Measurements from ENCODE around the gene IL27RA.
A peak's percentile ranks its signal among the peaks of the same experiment; 100 is the strongest.

Gene IL27RA

DNA sequence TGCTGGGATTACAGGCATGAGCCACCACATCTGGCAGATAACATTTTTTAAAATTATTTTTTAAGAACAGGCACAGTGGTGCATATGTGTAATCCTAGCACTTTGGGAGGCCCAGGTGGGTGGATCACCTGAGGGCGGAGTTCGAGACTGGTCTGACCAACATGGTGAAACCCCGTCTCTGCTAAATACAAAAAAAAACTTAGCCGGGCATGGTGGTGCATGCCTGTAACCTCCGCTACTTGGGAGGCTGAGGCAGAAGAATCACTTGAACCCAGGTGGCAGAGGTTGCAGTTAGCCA is 30.9 kb downstream of the IL27RA start:
- Histone ChIP-seq H3K36me3 (no peaks in the 10 kb centered on the region), H3K27me3 (no peaks in the 10 kb centered on the region), H3K9me3 (no peaks in the 10 kb centered on the region), H3K4me3 (ENCODE audit: low read depth, low read length) (no peak overlapping the region), H3K4me1 (no peaks in the 10 kb centered on the region)
- DNase-seq: no peak
- TF ChIP-seq, protein P1, sequence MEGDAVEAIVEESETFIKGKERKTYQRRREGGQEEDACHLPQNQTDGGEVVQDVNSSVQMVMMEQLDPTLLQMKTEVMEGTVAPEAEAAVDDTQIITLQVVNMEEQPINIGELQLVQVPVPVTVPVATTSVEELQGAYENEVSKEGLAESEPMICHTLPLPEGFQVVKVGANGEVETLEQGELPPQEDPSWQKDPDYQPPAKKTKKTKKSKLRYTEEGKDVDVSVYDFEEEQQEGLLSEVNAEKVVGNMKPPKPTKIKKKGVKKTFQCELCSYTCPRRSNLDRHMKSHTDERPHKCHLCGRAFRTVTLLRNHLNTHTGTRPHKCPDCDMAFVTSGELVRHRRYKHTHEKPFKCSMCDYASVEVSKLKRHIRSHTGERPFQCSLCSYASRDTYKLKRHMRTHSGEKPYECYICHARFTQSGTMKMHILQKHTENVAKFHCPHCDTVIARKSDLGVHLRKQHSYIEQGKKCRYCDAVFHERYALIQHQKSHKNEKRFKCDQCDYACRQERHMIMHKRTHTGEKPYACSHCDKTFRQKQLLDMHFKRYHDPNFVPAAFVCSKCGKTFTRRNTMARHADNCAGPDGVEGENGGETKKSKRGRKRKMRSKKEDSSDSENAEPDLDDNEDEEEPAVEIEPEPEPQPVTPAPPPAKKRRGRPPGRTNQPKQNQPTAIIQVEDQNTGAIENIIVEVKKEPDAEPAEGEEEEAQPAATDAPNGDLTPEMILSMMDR (IDR thresholded peaks at IDR 0.05; ENCODE audit: low read depth, low read length): no peak

DNA sequence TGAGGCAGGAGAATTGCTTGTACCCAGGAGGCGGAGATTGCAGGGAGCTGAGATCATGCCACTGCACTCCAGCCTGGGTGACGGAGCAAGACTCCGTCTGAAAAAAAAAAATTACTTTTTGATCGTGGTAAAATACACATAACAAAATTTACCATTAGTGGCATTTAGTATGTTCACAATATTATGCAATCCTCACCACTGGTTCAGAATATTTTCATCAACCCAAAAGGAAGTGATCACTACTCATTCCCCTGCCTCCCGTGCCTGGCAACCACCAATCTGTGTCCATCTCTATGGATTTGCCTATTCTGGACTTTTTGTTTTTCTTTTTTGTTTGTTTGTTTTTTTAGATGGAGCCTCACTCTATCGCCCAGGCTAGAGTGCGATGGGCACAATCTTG is 31.5 kb downstream of the IL27RA start:
- no peaks in the 10 kb centered on the region for H3K27me3 ChIP-seq
- H3K36me3 ChIP-seq: no peaks in the 10 kb centered on the region
- no peak overlapping the region for H3K4me3 ChIP-seq (ENCODE audit: low read depth, low read length)
- TF ChIP-seq, protein P1 (IDR thresholded peaks at IDR 0.05; ENCODE audit: low read depth, low read length): no peak
- DNase-seq: no peak
- no peaks in the 10 kb centered on the region for H3K4me1 ChIP-seq
- H3K9me3 ChIP-seq: no peaks in the 10 kb centered on the region

DNA sequence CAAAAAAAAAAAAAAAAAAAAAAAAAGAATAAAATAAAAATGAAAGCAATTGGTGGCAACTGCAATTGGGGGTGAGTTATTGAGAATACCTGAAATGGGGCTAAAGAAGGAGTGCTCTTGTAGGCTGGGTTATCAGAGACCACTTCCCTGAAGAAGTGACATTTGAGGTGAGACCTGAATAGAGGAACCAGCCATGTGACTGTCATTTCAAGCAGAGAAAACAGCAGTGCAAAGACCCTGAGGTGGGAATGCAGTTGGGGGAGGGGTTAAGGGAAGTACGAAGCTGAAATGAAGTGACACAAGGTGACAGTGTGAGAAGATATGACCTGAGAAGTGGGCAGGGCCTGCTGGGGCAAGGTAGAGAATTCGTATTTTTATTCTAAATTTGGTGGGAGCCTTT is 34.6 kb downstream of the IL27RA start:
- DNase-seq: no peak
- TF ChIP-seq, protein P1 (IDR thresholded peaks at IDR 0.05; ENCODE audit: low read depth, low read length): no peak
- no peaks in the 10 kb centered on the region for H3K4me1 ChIP-seq
- no peaks in the 10 kb centered on the region for H3K36me3 ChIP-seq
- H3K4me3 ChIP-seq (ENCODE audit: low read depth, low read length): no peak overlapping the region
- no peaks in the 10 kb centered on the region for H3K9me3 ChIP-seq
- no peaks in the 10 kb centered on the region for H3K27me3 ChIP-seq

DNA sequence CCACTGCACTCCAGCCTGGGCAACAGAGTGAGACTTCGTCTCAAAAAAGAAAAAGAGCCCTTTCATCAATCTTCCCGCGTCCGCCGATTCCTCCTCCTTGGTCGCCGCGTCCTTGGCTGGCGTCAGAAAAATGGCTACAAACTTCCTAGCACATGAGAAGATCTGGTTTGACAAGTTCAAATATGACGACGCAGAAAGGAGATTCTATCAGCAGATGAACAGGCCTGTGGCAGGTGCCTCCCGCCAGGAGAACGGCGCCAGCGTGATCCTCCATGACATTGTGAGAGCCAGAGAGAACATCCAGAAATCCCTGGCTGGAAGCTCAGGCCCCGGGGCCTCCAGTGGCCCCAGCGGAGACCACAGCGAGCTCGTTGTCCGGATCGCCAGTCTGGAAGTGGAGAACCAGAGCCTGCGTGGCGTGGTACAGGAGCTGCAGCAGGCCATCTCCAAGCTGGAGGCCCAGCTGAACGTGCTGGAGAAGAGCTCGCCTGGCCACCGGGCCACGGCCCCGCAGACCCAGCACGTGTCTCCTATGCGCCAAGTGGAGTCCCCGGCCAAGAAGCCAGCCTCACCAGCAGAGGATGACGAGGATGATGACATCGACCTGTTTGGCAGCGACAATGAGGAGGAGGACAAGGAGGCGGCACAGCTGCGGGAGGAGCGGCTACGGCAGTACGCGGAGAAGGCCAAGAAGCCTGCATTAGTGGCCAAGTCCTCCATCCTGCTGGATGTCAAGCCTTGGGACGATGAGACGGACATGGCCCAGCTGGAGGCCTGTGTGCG is 38.9 kb downstream of the IL27RA start:
- Histone ChIP-seq H3K27me3 (peaks cover 21% of the 10 kb centered on the region), H3K9me3 (no peaks in the 10 kb centered on the region), H3K36me3 (no peaks in the 10 kb centered on the region), H3K4me1 (no peaks in the 10 kb centered on the region; the same call in none of the 2 replicates), H3K4me3 (ENCODE audit: low read depth, low read length) (no peak overlapping the region)
- TF ChIP-seq, protein P1 (IDR thresholded peaks at IDR 0.05; ENCODE audit: low read depth, low read length): no peak
- DNase-seq: no peak

DNA sequence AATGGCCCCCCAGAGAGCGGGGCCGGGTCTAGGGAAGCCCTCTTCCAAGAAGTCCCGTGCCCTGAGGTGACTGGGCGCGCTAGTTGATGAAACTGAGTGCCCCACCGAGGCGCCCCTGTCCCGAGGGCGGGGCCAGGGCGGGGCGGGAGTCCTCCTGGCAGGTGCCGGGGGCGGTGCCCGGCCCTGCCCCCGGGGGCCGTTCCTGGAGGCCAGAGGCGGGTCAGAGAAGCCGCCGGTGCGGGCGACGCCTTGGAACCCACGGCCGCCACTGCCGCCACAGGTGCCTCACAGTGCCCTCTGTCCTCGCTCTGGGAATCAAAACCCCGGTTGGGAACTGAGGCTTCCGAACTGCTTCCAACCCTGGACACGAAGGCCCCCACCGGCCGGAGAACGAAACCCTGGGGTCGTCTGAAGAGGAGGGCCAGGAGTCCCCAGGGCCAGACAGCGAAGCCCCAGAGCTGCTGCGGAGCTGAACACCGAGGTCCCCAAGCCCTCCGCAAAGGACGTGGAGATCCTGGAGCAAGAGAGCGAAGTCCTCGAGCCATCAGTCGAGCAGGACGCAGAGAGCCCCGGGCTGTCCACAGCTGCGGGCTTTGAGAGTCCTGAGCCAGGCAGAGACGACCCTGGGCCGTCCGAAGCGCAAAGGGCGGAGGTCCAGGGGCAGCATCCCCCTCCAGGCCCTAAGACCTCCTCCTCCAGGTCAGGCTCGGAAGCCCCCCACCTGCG is 41.1 kb downstream of the IL27RA start, which contains the start of gene MISP3:
Gene MISP3, plus strand, starts transcription at position 252 of the 726 bp plus-strand sequence. CDS start 524 bp downstream, outside the sequence.
- no peaks in the 10 kb centered on the region; the same call in none of the 2 replicates for H3K4me1 ChIP-seq
- no peaks in the 10 kb centered on the region for H3K9me3 ChIP-seq
- DNase-seq: peak; percentile 47
- H3K36me3 ChIP-seq: no peaks in the 10 kb centered on the region
- H3K4me3 ChIP-seq (ENCODE audit: low read depth, low read length): peak within 1 kb of the TSS; percentile 63
- TF ChIP-seq, protein P1 (IDR thresholded peaks at IDR 0.05; ENCODE audit: low read depth, low read length): no peak
- H3K27me3 ChIP-seq: peaks cover 21% of the 10 kb centered on the region

All from BE2C (cell line).